HepG2 (cell line): ENCODE data around the gene PROX1. TPM values are rescaled to one million over a fixed set of nuclear protein-coding genes. Genes with fewer than 3 reads are reported as not detected.

Source experiments
- ATAC-seq: fragments of 200-7000 bp; cut with Tn5 transposase; 3 replicates; pipeline ENCODE4 v1.9.1; 2020; ENCODE audit warnings: mild to moderate bottlenecking, moderate library complexity
- BruUV-seq: library from RNA; stranded (reverse); fragments of 400-500 nt; replicated peaks from 2 replicates; lab custom pipeline; 2021; lab: Mats Ljungman, UMichigan
- CTCF ChIA-PET: fragments of 300-600 bp; formaldehyde crosslinking; extraction: SDS; loops from one replicate; lab custom pipeline; 2021; ENCODE audit warnings: low total read pairs, inconsistent platforms, low intra/inter-chr PET ratio; lab: Yijun Ruan, JAX
- POLR2A ChIA-PET: fragments of 350-600 bp; sonication (Branson Sonifier 250); formaldehyde crosslinking; loops from one replicate; lab custom pipeline; 2020; ENCODE audit warnings: antibody characterized with exemption, inconsistent platforms; lab: Yijun Ruan, JAX
- DNase-seq: peaks from one replicate; pipeline ENCODE4 v3.0.0-alpha.2; 2015; ENCODE audit warnings: low spot score
- FAIRE-seq: peaks from 3 replicates; lab custom pipeline; 2011; peaks lifted over from hg19 to GRCh38; lab: Jason Lieb, UNC
- H2AFZ ChIP-seq: one replicate; pipeline ENCODE4 v1.6.1; 2011; ENCODE audit warnings: low read length, inconsistent platforms
- H3K27ac ChIP-seq: fragments of 300-600 bp; 3 replicates; pipeline ENCODE4 v1.8.0; 2011; ENCODE audit warnings: mixed run types, mild to moderate bottlenecking, mixed read lengths, low read length, inconsistent platforms; ENCODE audit not compliant: insufficient read depth; ENCODE audit errors: extremely low read length
- H3K27me3 ChIP-seq, 2 experiments: fragments of 200-600 bp in 1 of 2; 2 replicates in 1 of 2; 3 replicates in 1 of 2; pipeline versions ENCODE4 v1.6.0 to v1.8.0; 2011; ENCODE audit warnings: low read length in 2 of 2, mild to moderate bottlenecking in 2 of 2, moderate library complexity in 2 of 2, inconsistent platforms in 1 of 2; ENCODE audit not compliant: insufficient read depth in 2 of 2, control insufficient read depth in 1 of 2
- H3K36me3 ChIP-seq, 2 experiments: fragments of 200-600 bp in 1 of 2; replicated peaks in 1 of 2; 2 replicates in 1 of 2; 3 replicates in 1 of 2; pipeline versions ENCODE4 v1.5.1 to v1.8.0; 2011; ENCODE audit warnings: low read length in 2 of 2, inconsistent platforms in 1 of 2; ENCODE audit not compliant: insufficient read depth in 2 of 2, control insufficient read depth in 1 of 2
- H3K4me1 ChIP-seq: 2 replicates; pipeline ENCODE4 v1.5.1; 2012; ENCODE audit warnings: low read length, inconsistent platforms; ENCODE audit not compliant: insufficient read depth
- H3K4me2 ChIP-seq: 2 replicates; pipeline ENCODE4 v1.6.0; 2011; ENCODE audit warnings: low read depth, low read length, inconsistent platforms
- H3K4me3 ChIP-seq, 3 experiments: fragments of 200-600 bp in 1 of 3; sonication (generic), shearing (Covaris generic) in 1 of 3; replicated peaks in 1 of 3; 2 replicates each; pipeline ENCODE4 v1.5.1; 2011 to 2016; ENCODE audit warnings: low read length in 3 of 3, inconsistent platforms in 2 of 3, low read depth in 2 of 3, mild to moderate bottlenecking in 2 of 3, control low read depth in 1 of 3, mixed read lengths in 1 of 3; ENCODE audit not compliant: insufficient read depth in 1 of 3
- H3K79me2 ChIP-seq: one replicate; pipeline ENCODE4 v1.6.1; 2011; ENCODE audit warnings: low read length, inconsistent platforms; ENCODE audit not compliant: insufficient read depth
- H3K9ac ChIP-seq: 2 replicates; pipeline ENCODE4 v1.6.0; 2011; ENCODE audit warnings: mild to moderate bottlenecking, low read depth, low read length, inconsistent platforms; ENCODE audit not compliant: insufficient read depth
- H3K9me3 ChIP-seq: 2 replicates; pipeline ENCODE4 v1.5.1; 2012; ENCODE audit warnings: mild to moderate bottlenecking, low read length
- H4K20me1 ChIP-seq: 2 replicates; pipeline ENCODE4 v1.6.0; 2011; ENCODE audit warnings: inconsistent platforms, mild to moderate bottlenecking, low read length, moderate library complexity; ENCODE audit not compliant: insufficient read depth
- AGO2 ChIP-seq: fragments of 200-400 bp; formaldehyde crosslinking; optimal IDR thresholded peaks from 2 replicates; pipeline ENCODE3; 2017; ENCODE audit warnings: mild to moderate bottlenecking, low read depth, low read length, moderate library complexity
- RBFOX2 ChIP-seq: fragments of 200-400 bp; formaldehyde crosslinking; IDR thresholded peaks from 2 replicates; pipeline ENCODE4 v1.6.1; 2017; ENCODE audit warnings: low read depth, mild to moderate bottlenecking, low read length
- ZNF205 ChIP-seq: IDR thresholded peaks from 2 replicates; pipeline ENCODE4 v1.6.1; 2018; ENCODE audit warnings: missing biosample characterization, missing genetic modification reagents
- ZNF468 ChIP-seq: sonication (generic); formaldehyde crosslinking; IDR thresholded peaks from 2 replicates; pipeline ENCODE4 v1.8.0; 2022; ENCODE audit warnings: mild to moderate bottlenecking, moderate library complexity, missing genetic modification reagents
- ZNF878 ChIP-seq: sonication (generic); formaldehyde crosslinking; IDR thresholded peaks from 2 replicates; pipeline ENCODE4 v1.8.1; 2023; ENCODE audit warnings: mild to moderate bottlenecking, missing genetic modification reagents, moderate library complexity
- WGBS: methylation state at CpG from one replicate; pipeline ENCODE4 v1.1.6; 2017; ENCODE audit warnings: low lambda C conversion rate; 5-methylcytosine and 5-hydroxymethylcytosine counted together
- in situ Hi-C: cut with HindIII; loops from 2 replicates; pipeline ENCODE4 v1.10.0; 2017; ENCODE audit warnings: low pct_unique_long_range_greater_than_20kb; ENCODE audit not compliant: extremely low pct_ligation_motif_present
- intact Hi-C: fragments of 100-400 bp; cut with micrococcal nuclease; formaldehyde crosslinking; loops from one replicate; pipeline ENCODE4 v1.10.0; 2022; ENCODE audit not compliant: unreplicated experiment
- polyA plus RNA-seq, 8 experiments: library from polyadenylated mRNA; depleted of rRNA in 3 of 8; stranded (reverse) in 7 of 8; unstranded in 1 of 8; fragments of >200 nt; fragmentation: Illumina TruSeq in 4 of 8; extraction: Trizol in 4 of 8; gene quantifications; 2 replicates each; pipeline versions ENCODE4 v1.2.1 to v1.2.3, GENCODE V29; 2011 to 2016; ENCODE audit warnings: low read depth in 4 of 8, missing spikeins in 1 of 8, mixed read lengths in 1 of 8; ENCODE audit not compliant: insufficient read depth in 1 of 8
- total RNA-seq, 5 experiments: library from RNA; depleted of rRNA; stranded (reverse); fragments of >200 nt; fragmentation: Illumina TruSeq; extraction: Trizol; gene quantifications; 2 replicates each; pipeline ENCODE4 v1.2.3, GENCODE V29; 2016; ENCODE audit warnings: low read depth in 1 of 5
- TF ChIP-seq, protein P1 (sequence below): sonication (generic); formaldehyde crosslinking; IDR thresholded peaks from 2 replicates; pipeline ENCODE4 v1.5.1; 2020; ENCODE audit warnings: mild to moderate bottlenecking, missing genetic modification reagents, moderate library complexity
- TF ChIP-seq, protein P2 (sequence below): sonication (generic); formaldehyde crosslinking; IDR thresholded peaks from 2 replicates; pipeline ENCODE4 v1.4.0; 2020; ENCODE audit warnings: low read depth, missing genetic modification reagents

Gene PROX1
- total and polyA plus RNA-seq, 2 of the 13 experiments (the other 11 are each of a cell fraction or from before 2014, with no cell fraction given) = 12.3 to 30.2 TPM

DNA sequence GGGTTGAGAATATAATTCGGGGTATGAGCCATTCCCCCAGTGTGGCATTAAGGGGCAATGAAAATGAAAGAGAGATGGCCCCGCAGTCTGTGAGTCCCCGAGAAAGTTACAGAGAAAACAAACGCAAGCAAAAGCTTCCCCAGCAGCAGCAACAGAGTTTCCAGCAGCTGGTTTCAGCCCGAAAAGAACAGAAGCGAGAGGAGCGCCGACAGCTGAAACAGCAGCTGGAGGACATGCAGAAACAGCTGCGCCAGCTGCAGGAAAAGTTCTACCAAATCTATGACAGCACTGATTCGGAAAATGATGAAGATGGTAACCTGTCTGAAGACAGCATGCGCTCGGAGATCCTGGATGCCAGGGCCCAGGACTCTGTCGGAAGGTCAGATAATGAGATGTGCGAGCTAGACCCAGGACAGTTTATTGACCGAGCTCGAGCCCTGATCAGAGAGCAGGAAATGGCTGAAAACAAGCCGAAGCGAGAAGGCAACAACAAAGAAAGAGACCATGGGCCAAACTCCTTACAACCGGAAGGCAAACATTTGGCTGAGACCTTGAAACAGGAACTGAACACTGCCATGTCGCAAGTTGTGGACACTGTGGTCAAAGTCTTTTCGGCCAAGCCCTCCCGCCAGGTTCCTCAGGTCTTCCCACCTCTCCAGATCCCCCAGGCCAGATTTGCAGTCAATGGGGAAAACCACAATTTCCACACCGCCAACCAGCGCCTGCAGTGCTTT lies 9.4 kb downstream of the PROX1 start (continued):
- TF ChIP-seq, protein P1, sequence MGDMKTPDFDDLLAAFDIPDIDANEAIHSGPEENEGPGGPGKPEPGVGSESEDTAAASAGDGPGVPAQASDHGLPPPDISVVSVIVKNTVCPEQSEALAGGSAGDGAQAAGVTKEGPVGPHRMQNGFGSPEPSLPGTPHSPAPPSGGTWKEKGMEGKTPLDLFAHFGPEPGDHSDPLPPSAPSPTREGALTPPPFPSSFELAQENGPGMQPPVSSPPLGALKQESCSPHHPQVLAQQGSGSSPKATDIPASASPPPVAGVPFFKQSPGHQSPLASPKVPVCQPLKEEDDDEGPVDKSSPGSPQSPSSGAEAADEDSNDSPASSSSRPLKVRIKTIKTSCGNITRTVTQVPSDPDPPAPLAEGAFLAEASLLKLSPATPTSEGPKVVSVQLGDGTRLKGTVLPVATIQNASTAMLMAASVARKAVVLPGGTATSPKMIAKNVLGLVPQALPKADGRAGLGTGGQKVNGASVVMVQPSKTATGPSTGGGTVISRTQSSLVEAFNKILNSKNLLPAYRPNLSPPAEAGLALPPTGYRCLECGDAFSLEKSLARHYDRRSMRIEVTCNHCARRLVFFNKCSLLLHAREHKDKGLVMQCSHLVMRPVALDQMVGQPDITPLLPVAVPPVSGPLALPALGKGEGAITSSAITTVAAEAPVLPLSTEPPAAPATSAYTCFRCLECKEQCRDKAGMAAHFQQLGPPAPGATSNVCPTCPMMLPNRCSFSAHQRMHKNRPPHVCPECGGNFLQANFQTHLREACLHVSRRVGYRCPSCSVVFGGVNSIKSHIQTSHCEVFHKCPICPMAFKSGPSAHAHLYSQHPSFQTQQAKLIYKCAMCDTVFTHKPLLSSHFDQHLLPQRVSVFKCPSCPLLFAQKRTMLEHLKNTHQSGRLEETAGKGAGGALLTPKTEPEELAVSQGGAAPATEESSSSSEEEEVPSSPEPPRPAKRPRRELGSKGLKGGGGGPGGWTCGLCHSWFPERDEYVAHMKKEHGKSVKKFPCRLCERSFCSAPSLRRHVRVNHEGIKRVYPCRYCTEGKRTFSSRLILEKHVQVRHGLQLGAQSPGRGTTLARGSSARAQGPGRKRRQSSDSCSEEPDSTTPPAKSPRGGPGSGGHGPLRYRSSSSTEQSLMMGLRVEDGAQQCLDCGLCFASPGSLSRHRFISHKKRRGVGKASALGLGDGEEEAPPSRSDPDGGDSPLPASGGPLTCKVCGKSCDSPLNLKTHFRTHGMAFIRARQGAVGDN (CRISPR knock-in tag) = peak; percentile 74
- TF ChIP-seq RBFOX2 (peak; percentile 57; the same call in 1 of the 2 replicates), ZNF468 (no peak), ZNF205 (CRISPR knock-in tag) (no peak)

DNA sequence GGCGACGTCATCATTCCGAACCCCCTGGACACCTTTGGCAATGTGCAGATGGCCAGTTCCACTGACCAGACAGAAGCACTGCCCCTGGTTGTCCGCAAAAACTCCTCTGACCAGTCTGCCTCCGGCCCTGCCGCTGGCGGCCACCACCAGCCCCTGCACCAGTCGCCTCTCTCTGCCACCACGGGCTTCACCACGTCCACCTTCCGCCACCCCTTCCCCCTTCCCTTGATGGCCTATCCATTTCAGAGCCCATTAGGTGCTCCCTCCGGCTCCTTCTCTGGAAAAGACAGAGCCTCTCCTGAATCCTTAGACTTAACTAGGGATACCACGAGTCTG lies 10.0 kb downstream of the PROX1 start:
- Histone ChIP-seq H2AFZ (no peak overlapping the region), H3K27ac (peak overlapping the region; percentile 29), H3K9me3 (no peaks in the 10 kb centered on the region), H3K4me2 (no peak overlapping the region), H4K20me1 (peaks cover 8% of the 10 kb centered on the region), H3K9ac (no peak overlapping the region), H3K36me3 (peaks cover 15 to 48% of the 10 kb centered on the region in 2 experiments), H3K79me2 (peaks cover 82% of the 10 kb centered on the region), H3K4me1 (peaks cover 83% of the 10 kb centered on the region), H3K4me3 (no peak overlapping the region), H3K27me3 (no peaks in the 10 kb centered on the region)
- intact Hi-C loops = no loop called here
- DNase-seq (no peak), FAIRE-seq (no peak), ATAC-seq (peak; percentile 41; the same call in 1 of the 3 replicates)
- ChIA-PET POLR2A (interaction anchor here (0.9 to 1.0 kb wide), 2 partner anchors 10 to 53 kb away, joined by 3 read pairs; partner anchors contain the start of gene PROX1), CTCF (no interaction called here)
- in situ Hi-C loops = loop anchor here (25.0 kb wide), 1 partner anchor 760 kb away; no protein-coding TSS in a partner anchor
- no TSS peak for BruUV-seq
- WGBS = 98% methylated on average over 13 of the region's 13 CpGs
- TF ChIP-seq, protein P1 (CRISPR knock-in tag) = peak; percentile 49; the same call in 1 of the 2 replicates
- peak; percentile 95 for TF ChIP-seq AGO2
- TF ChIP-seq ZNF878 = no peak
- TF ChIP-seq, protein P2, sequence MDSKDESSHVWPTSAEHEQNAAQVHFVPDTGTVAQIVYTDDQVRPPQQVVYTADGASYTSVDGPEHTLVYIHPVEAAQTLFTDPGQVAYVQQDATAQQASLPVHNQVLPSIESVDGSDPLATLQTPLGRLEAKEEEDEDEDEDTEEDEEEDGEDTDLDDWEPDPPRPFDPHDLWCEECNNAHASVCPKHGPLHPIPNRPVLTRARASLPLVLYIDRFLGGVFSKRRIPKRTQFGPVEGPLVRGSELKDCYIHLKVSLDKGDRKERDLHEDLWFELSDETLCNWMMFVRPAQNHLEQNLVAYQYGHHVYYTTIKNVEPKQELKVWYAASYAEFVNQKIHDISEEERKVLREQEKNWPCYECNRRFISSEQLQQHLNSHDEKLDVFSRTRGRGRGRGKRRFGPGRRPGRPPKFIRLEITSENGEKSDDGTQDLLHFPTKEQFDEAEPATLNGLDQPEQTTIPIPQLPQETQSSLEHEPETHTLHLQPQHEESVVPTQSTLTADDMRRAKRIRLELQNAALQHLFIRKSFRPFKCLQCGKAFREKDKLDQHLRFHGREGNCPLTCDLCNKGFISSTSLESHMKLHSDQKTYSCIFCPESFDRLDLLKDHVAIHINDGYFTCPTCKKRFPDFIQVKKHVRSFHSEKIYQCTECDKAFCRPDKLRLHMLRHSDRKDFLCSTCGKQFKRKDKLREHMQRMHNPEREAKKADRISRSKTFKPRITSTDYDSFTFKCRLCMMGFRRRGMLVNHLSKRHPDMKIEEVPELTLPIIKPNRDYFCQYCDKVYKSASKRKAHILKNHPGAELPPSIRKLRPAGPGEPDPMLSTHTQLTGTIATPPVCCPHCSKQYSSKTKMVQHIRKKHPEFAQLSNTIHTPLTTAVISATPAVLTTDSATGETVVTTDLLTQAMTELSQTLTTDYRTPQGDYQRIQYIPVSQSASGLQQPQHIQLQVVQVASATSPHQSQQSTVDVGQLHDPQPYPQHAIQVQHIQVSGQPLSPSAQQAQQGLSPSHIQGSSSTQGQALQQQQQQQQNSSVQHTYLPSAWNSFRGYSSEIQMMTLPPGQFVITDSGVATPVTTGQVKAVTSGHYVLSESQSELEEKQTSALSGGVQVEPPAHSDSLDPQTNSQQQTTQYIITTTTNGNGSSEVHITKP (CRISPR knock-in tag) = no peak
